ENCODE data around the gene ZNF518A.

ZNF518A gene

GRCh38 chr10:96201525-96201924 lies 71.4 kb downstream of the ZNF518A start:
- no peak for DNase-seq (ENCODE audit: low read depth)
- H3K4me3 ChIP-seq (replicated peaks; ENCODE audit: low read depth, low read length), result no peak overlapping the region
- TF ChIP-seq, protein P1, sequence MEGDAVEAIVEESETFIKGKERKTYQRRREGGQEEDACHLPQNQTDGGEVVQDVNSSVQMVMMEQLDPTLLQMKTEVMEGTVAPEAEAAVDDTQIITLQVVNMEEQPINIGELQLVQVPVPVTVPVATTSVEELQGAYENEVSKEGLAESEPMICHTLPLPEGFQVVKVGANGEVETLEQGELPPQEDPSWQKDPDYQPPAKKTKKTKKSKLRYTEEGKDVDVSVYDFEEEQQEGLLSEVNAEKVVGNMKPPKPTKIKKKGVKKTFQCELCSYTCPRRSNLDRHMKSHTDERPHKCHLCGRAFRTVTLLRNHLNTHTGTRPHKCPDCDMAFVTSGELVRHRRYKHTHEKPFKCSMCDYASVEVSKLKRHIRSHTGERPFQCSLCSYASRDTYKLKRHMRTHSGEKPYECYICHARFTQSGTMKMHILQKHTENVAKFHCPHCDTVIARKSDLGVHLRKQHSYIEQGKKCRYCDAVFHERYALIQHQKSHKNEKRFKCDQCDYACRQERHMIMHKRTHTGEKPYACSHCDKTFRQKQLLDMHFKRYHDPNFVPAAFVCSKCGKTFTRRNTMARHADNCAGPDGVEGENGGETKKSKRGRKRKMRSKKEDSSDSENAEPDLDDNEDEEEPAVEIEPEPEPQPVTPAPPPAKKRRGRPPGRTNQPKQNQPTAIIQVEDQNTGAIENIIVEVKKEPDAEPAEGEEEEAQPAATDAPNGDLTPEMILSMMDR (IDR thresholded peaks at IDR 0.05; ENCODE audit: low read length, missing control alignments), result no peak

DNA sequence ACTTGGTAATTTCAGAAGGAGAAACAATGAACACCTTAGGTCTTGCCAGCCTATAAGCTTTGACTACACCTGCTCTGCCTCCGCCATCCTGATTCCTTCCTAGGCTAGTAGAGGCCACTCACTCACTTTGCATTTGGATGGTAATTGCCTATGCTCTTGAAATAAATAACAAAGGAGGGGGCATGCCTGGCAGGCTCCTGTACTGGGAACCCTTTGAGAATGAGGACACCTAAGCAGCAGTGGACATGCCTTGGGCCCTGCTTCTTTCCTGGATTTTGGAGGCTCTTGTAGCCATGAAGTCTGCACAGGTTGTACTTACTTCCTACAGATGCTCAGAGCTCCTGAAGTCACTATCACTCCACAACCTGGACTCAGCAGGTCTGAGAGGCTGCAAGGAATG lies 75.5 kb downstream of the ZNF518A start:
- TF ChIP-seq, protein P1 (IDR thresholded peaks at IDR 0.05; ENCODE audit: low read length, missing control alignments), result no peak
- no peak for DNase-seq (ENCODE audit: low read depth)
- no peak overlapping the region for H3K4me3 ChIP-seq (replicated peaks; ENCODE audit: low read depth, low read length)

- TF ChIP-seq, protein P1 (IDR thresholded peaks at IDR 0.05; ENCODE audit: low read length, missing control alignments), result no peak
- H3K4me3 ChIP-seq (replicated peaks; ENCODE audit: low read depth, low read length), result no peak overlapping the region
- no peak for DNase-seq (ENCODE audit: low read depth)
These were observed 78.2 kb downstream of the ZNF518A start for GRCh38 chr10:96208271-96208670.

- no peak for DNase-seq (ENCODE audit: low read depth)
- TF ChIP-seq, protein P1 (IDR thresholded peaks at IDR 0.05; ENCODE audit: low read length, missing control alignments), result no peak
- H3K4me3 ChIP-seq (replicated peaks; ENCODE audit: low read depth, low read length), result no peak overlapping the region
These were observed 78.8 kb downstream of the ZNF518A start for GRCh38 chr10:96208946-96209345.

GRCh38 chr10:96211764-96212163 lies 81.7 kb downstream of the ZNF518A start:
- no peak for DNase-seq (ENCODE audit: low read depth)
- TF ChIP-seq, protein P1 (IDR thresholded peaks at IDR 0.05; ENCODE audit: low read length, missing control alignments), result no peak
- H3K4me3 ChIP-seq (replicated peaks; ENCODE audit: low read depth, low read length), result no peak overlapping the region

DNA sequence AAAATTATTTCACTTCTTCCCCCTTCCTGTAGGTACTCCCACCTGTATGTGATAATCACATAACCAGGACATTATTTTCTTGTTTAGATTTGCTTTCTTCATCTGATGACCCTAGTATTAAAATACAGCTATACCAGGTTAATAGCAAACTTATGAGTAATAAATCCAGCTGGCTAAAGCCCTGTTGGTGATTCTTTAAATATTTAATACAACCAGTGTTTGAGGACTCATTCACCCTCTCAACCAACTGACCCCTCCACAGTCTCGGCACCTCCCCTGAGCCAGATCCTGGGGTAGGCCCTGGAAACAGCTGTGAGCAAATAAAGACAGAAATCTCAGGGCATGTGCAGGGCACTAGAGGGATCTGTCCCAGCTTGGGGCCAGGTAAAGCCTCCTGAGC lies 82.8 kb downstream of the ZNF518A start:
- no peak overlapping the region for H3K4me3 ChIP-seq (replicated peaks; ENCODE audit: low read depth, low read length)
- no peak for DNase-seq (ENCODE audit: low read depth)
- TF ChIP-seq, protein P1 (IDR thresholded peaks at IDR 0.05; ENCODE audit: low read length, missing control alignments), result no peak

All from fibroblast of pulmonary artery (primary cell).